ENCODE measurements around the gene DCDC2C.

DCDC2C gene

GRCh38 chr2:3725002-3725401 is 21.6 kb downstream of the DCDC2C start:
- no peak overlapping the region for H3K4me3 ChIP-seq (ENCODE audit: low read depth, low read length)
- in situ Hi-C loops (cut with HindIII; ENCODE audit: low sequenced_read_pairs) = no loop called here
- no peak for DNase-seq (ENCODE audit: low read depth)
- TF ChIP-seq CTCF (IDR thresholded peaks at IDR 0.05; ENCODE audit: low read depth, low read length, missing control alignments) = no peak

- no peak for TF ChIP-seq CTCF (IDR thresholded peaks at IDR 0.05; ENCODE audit: low read depth, low read length, missing control alignments)
- in situ Hi-C loops (cut with HindIII; ENCODE audit: low sequenced_read_pairs) = no loop called here
- H3K4me3 ChIP-seq (ENCODE audit: low read depth, low read length) = no peak overlapping the region
- DNase-seq (ENCODE audit: low read depth) = no peak
Measured at GRCh38 chr2:3725458-3726250, 22.3 kb downstream of the DCDC2C start.

GRCh38 chr2:3726511-3726910 is 23.1 kb downstream of the DCDC2C start:
- in situ Hi-C loops (cut with HindIII; ENCODE audit: low sequenced_read_pairs) = no loop called here
- TF ChIP-seq CTCF (IDR thresholded peaks at IDR 0.05; ENCODE audit: low read depth, low read length, missing control alignments) = no peak
- DNase-seq (ENCODE audit: low read depth) = no peak
- H3K4me3 ChIP-seq (ENCODE audit: low read depth, low read length) = no peak overlapping the region

GRCh38 chr2:3727397-3728045 is 24.1 kb downstream of the DCDC2C start:
- TF ChIP-seq CTCF (IDR thresholded peaks at IDR 0.05; ENCODE audit: low read depth, low read length, missing control alignments) = no peak
- in situ Hi-C loops (cut with HindIII; ENCODE audit: low sequenced_read_pairs) = no loop called here
- no peak for DNase-seq (ENCODE audit: low read depth)
- H3K4me3 ChIP-seq (ENCODE audit: low read depth, low read length) = no peak overlapping the region

- H3K4me3 ChIP-seq (ENCODE audit: low read depth, low read length) = no peak overlapping the region
- in situ Hi-C loops (cut with HindIII; ENCODE audit: low sequenced_read_pairs) = no loop called here
- DNase-seq (ENCODE audit: low read depth) = peak; percentile 33
- peak; percentile 48 for TF ChIP-seq CTCF (IDR thresholded peaks at IDR 0.05; ENCODE audit: low read depth, low read length, missing control alignments)
Measured at GRCh38 chr2:3728104-3729054, 25.0 kb downstream of the DCDC2C start.

GRCh38 chr2:3729055-3729448 is 25.7 kb downstream of the DCDC2C start:
- DNase-seq (ENCODE audit: low read depth) = no peak
- no peak overlapping the region for H3K4me3 ChIP-seq (ENCODE audit: low read depth, low read length)
- in situ Hi-C loops (cut with HindIII; ENCODE audit: low sequenced_read_pairs) = no loop called here
- TF ChIP-seq CTCF (IDR thresholded peaks at IDR 0.05; ENCODE audit: low read depth, low read length, missing control alignments) = no peak

All from astrocyte of the cerebellum (primary cell).